ENCODE measurements around the gene ZNF689.
"Not testable (repeated sequence)": the region's sequence is repeated elsewhere in the genome, so short reads cannot be mapped to it uniquely, and the experiment has no call there.

The ZNF689 gene

DNA sequence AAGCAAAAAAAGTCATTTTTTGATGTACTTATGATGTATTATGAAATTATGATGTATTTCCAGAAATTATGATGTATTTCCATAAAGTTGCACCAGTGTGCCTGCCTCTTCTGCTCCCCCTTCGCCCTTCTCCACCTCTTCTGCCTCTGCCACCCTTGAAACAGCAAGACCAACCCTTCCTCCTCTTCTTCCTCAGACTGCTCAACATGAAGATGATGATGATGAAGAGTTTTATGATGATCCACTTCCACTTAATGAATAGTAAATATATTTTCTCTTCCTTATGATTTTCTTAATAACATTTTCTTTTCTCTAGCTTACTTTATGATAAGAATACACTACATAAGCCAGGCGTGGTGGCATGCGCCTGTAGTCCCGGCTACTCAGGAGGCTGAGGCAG, 17.3 kb downstream of the ZNF689 start:
- Histone ChIP-seq H3K4me3 (ENCODE audit: low read depth, low read length) (no peak overlapping the region), H3K36me3 (ENCODE audit: insufficient read depth, low read length) (no peaks in the 10 kb centered on the region), H3K4me1 (ENCODE audit: control insufficient read depth, insufficient read depth, low read length, unreplicated experiment) (no peaks in the 10 kb centered on the region), H3K79me2 (ENCODE audit: control insufficient read depth, insufficient read depth, low read length, unreplicated experiment) (peaks cover 4% of the 10 kb centered on the region), H2AFZ (ENCODE audit: low read length, unreplicated experiment) (no peak overlapping the region), H3K27me3 (ENCODE audit: insufficient read depth, low read length) (no peaks in the 10 kb centered on the region), H3K27ac (ENCODE audit: low read depth, low read length) (no peak overlapping the region)

- not testable (repeated sequence) for H3K4me3 ChIP-seq (ENCODE audit: low read depth, low read length); H2AFZ ChIP-seq (ENCODE audit: low read length, unreplicated experiment); H3K36me3 ChIP-seq (ENCODE audit: insufficient read depth, low read length); H3K27ac ChIP-seq (ENCODE audit: low read depth, low read length); H3K4me1 ChIP-seq (ENCODE audit: control insufficient read depth, insufficient read depth, low read length, unreplicated experiment); H3K27me3 ChIP-seq (ENCODE audit: insufficient read depth, low read length)
- peaks cover 16% of the 10 kb centered on the region for H3K79me2 ChIP-seq (ENCODE audit: control insufficient read depth, insufficient read depth, low read length, unreplicated experiment)
These were observed 19.3 kb downstream of the ZNF689 start for GRCh38 chr16:30590869-30591268.

DNA sequence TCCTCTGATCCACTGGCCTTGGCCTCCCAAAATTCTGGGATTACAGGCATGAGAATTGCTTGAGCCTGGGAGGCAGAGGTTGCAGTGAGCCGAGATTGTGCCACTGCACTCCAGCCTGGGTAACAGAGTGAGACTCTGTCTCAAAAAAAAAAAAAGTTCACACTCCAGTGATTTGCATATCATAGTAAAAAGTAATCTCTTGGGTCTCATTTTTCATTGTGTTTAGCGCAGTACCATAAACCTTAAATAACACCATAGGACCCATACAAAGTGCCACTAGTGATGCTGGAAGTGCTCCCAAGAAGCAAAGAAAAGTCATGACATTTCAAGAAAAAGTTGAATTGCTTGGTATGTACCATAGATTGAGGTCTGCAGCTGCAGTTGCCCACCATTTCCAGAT, 20.6 kb downstream of the ZNF689 start:
- H3K4me1 ChIP-seq (ENCODE audit: control insufficient read depth, insufficient read depth, low read length, unreplicated experiment); H2AFZ ChIP-seq (ENCODE audit: low read length, unreplicated experiment): not testable (repeated sequence)

GRCh38 chr16:30588651-30589050, 21.5 kb downstream of the ZNF689 start:
- Histone ChIP-seq H3K4me3 (ENCODE audit: low read depth, low read length) (no peak overlapping the region), H2AFZ (ENCODE audit: low read length, unreplicated experiment) (no peak overlapping the region), H3K36me3 (ENCODE audit: insufficient read depth, low read length) (no peaks in the 10 kb centered on the region), H3K4me1 (ENCODE audit: control insufficient read depth, insufficient read depth, low read length, unreplicated experiment) (peaks cover 5% of the 10 kb centered on the region), H3K27me3 (ENCODE audit: insufficient read depth, low read length) (no peaks in the 10 kb centered on the region), H3K79me2 (ENCODE audit: control insufficient read depth, insufficient read depth, low read length, unreplicated experiment) (peaks cover 28% of the 10 kb centered on the region), H3K27ac (ENCODE audit: low read depth, low read length) (no peak overlapping the region)

More for the DNA sequence above, 20.6 kb downstream of the ZNF689 start:
- not testable (repeated sequence) for H3K36me3 ChIP-seq (ENCODE audit: insufficient read depth, low read length); H3K27me3 ChIP-seq (ENCODE audit: insufficient read depth, low read length); H3K4me3 ChIP-seq (ENCODE audit: low read depth, low read length); H3K27ac ChIP-seq (ENCODE audit: low read depth, low read length)
- peaks cover 22% of the 10 kb centered on the region for H3K79me2 ChIP-seq (ENCODE audit: control insufficient read depth, insufficient read depth, low read length, unreplicated experiment)

- peaks cover 48% of the 10 kb centered on the region for H3K79me2 ChIP-seq (ENCODE audit: control insufficient read depth, insufficient read depth, low read length, unreplicated experiment)
- peak within 1 kb of the TSS; percentile 57 for H3K27ac ChIP-seq (ENCODE audit: low read depth, low read length)
- peak within 1 kb of the TSS; percentile 86 for H2AFZ ChIP-seq (ENCODE audit: low read length, unreplicated experiment)
- no peaks in the 10 kb centered on the region for H3K27me3 ChIP-seq (ENCODE audit: insufficient read depth, low read length)
- peak within 1 kb of the TSS; percentile 98 for H3K4me3 ChIP-seq (ENCODE audit: low read depth, low read length)
- H3K4me1 ChIP-seq (ENCODE audit: control insufficient read depth, insufficient read depth, low read length, unreplicated experiment), result peaks cover 5% of the 10 kb centered on the region
- peaks cover 4% of the 10 kb centered on the region; the same call in 1 of the 2 replicates for H3K36me3 ChIP-seq (ENCODE audit: insufficient read depth, low read length)
These were observed 24.6 kb downstream of the ZNF689 start, which contains the start of gene ZNF785 for GRCh38 chr16:30585400-30586191. Gene ZNF785 (minus strand): TSS chr16:30585697. CDS start chr16:30585611, 86 bp downstream.

DNA sequence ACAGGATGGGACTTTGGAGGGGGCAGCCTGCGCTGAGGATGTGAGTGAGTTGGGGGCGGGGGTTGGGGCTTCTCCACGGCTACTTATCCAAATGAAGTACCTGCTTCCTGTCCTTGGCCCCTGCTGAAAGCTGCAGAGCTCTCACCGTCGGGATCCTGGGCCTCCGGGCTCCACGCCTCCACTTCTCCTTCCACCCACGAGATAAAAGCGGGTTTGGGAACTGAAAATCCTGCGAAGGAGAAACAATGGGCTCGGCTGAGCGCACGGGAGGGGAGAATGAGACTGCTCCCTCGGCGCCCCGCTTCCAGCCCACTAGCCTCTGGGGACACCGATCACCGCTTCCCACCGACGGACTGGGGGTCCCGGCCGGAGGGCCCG, 25.2 kb downstream of the ZNF689 start:
- Histone ChIP-seq H3K27ac (ENCODE audit: low read depth, low read length) (peak overlapping the region; percentile 57), H3K4me1 (ENCODE audit: control insufficient read depth, insufficient read depth, low read length, unreplicated experiment) (peaks cover 5% of the 10 kb centered on the region), H3K36me3 (ENCODE audit: insufficient read depth, low read length) (peaks cover 4% of the 10 kb centered on the region; the same call in 1 of the 2 replicates), H3K79me2 (ENCODE audit: control insufficient read depth, insufficient read depth, low read length, unreplicated experiment) (peaks cover 48% of the 10 kb centered on the region), H3K27me3 (ENCODE audit: insufficient read depth, low read length) (no peaks in the 10 kb centered on the region), H2AFZ (ENCODE audit: low read length, unreplicated experiment) (peak overlapping the region; percentile 70), H3K4me3 (ENCODE audit: low read depth, low read length) (peak overlapping the region; percentile 98)

- H3K4me3 ChIP-seq (ENCODE audit: low read depth, low read length), result no peak overlapping the region
- H3K79me2 ChIP-seq (ENCODE audit: control insufficient read depth, insufficient read depth, low read length, unreplicated experiment), result peaks cover 44% of the 10 kb centered on the region
- H3K36me3 ChIP-seq (ENCODE audit: insufficient read depth, low read length), result peaks cover 12% of the 10 kb centered on the region
- H3K27ac ChIP-seq (ENCODE audit: low read depth, low read length), result no peak overlapping the region
- no peak overlapping the region for H2AFZ ChIP-seq (ENCODE audit: low read length, unreplicated experiment)
- peaks cover 5% of the 10 kb centered on the region for H3K4me1 ChIP-seq (ENCODE audit: control insufficient read depth, insufficient read depth, low read length, unreplicated experiment)
- no peaks in the 10 kb centered on the region for H3K27me3 ChIP-seq (ENCODE audit: insufficient read depth, low read length)
These were observed 27.4 kb downstream of the ZNF689 start for GRCh38 chr16:30582611-30583340.

DNA sequence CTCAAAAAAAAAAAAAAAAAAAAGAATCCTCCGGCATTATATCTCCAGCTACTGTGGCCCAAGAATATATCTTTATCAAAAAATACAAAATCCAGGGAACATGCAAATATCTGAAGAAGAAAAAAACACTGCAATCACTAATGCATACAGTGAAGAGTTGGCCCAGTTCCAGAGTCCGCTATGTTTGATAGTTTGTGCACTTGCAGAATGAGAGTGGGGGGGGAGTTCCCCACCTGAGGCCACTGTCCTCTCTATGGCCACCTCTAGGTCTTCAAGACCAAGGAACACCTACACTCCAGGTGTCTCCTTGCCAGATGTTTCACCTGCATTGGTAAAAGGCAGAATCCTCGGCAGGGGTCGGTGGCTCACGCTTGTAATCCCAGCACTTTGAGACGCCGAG, 28.7 kb downstream of the ZNF689 start:
- Histone ChIP-seq H2AFZ (ENCODE audit: low read length, unreplicated experiment) (no peak overlapping the region), H3K4me1 (ENCODE audit: control insufficient read depth, insufficient read depth, low read length, unreplicated experiment) (no peaks in the 10 kb centered on the region), H3K36me3 (ENCODE audit: insufficient read depth, low read length) (peaks cover 12% of the 10 kb centered on the region)

GRCh38 chr16:30574678-30575077, 35.5 kb downstream of the ZNF689 start:
- no peaks in the 10 kb centered on the region for H3K4me1 ChIP-seq (ENCODE audit: control insufficient read depth, insufficient read depth, low read length, unreplicated experiment)
- no peaks in the 10 kb centered on the region for H3K79me2 ChIP-seq (ENCODE audit: control insufficient read depth, insufficient read depth, low read length, unreplicated experiment)
- H3K36me3 ChIP-seq (ENCODE audit: insufficient read depth, low read length), result peaks cover 7% of the 10 kb centered on the region; the same call in 1 of the 2 replicates

More for the DNA sequence above, 28.7 kb downstream of the ZNF689 start:
- Histone ChIP-seq H3K27ac (ENCODE audit: low read depth, low read length) (no peak overlapping the region), H3K4me3 (ENCODE audit: low read depth, low read length) (no peak overlapping the region), H3K27me3 (ENCODE audit: insufficient read depth, low read length) (no peaks in the 10 kb centered on the region), H3K79me2 (ENCODE audit: control insufficient read depth, insufficient read depth, low read length, unreplicated experiment) (peaks cover 36% of the 10 kb centered on the region)

DNA sequence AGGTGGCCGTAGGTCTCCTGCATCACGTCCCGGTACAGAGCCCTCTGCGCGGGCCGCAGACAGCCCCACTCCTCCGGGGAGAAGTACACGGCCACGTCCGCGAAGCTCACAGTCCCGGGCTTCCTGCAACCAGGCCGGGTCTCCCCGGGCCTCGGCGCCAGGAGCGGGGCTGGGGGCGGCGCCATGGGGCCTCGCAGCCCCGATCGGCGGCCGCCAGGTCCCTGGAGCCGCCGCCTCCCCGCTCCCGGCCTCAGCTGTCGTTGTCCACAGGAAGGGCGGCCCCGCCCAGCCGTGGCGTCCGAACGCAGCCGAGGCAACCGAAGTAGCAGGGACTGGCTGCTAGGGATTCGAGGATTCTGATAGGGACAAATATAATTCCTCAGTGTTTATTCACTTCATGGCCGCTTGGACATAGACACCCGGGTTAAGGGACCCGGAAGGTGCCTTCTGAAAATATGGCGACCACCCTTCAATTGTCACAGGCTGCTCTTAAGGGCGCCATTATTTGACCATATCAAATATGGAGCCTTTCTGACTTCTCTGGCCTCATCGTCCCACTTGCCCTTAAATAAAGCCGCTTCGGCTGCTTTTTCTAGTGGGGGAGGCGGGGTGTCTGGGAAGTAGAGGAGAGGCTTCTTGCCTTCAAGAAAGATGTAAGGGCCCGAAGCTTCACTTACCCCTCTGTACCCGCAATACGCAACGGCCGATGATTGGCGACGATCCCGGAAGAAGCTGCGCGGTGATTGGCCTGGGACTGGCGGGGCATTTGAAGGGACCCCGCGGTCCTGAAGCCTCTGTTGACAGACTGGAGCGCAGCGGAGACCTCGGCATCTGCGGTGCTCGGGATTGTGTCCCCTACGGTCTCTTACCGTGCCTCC, 38.5 kb downstream of the ZNF689 start, which contains the start of gene ZNF688:
ZNF688 (minus strand) TSS at position 270 of the 878 bp plus-strand sequence; CDS start at position 185, 85 bp downstream.
- Histone ChIP-seq H3K27me3 (ENCODE audit: insufficient read depth, low read length) (no peaks in the 10 kb centered on the region), H3K4me1 (ENCODE audit: control insufficient read depth, insufficient read depth, low read length, unreplicated experiment) (peaks cover 14% of the 10 kb centered on the region), H2AFZ (ENCODE audit: low read length, unreplicated experiment) (peak within 1 kb of the TSS; percentile 84), H3K4me3 (ENCODE audit: low read depth, low read length) (peak within 1 kb of the TSS; percentile 83), H3K27ac (ENCODE audit: low read depth, low read length) (peak within 1 kb of the TSS; percentile 75), H3K36me3 (ENCODE audit: insufficient read depth, low read length) (no peaks in the 10 kb centered on the region), H3K79me2 (ENCODE audit: control insufficient read depth, insufficient read depth, low read length, unreplicated experiment) (no peaks in the 10 kb centered on the region)

More at GRCh38 chr16:30574678-30575077, 35.5 kb downstream of the ZNF689 start:
- H3K4me3 ChIP-seq (ENCODE audit: low read depth, low read length), result no peak overlapping the region
- no peak overlapping the region for H3K27ac ChIP-seq (ENCODE audit: low read depth, low read length)
- no peak overlapping the region for H2AFZ ChIP-seq (ENCODE audit: low read length, unreplicated experiment)
- H3K27me3 ChIP-seq (ENCODE audit: insufficient read depth, low read length), result no peaks in the 10 kb centered on the region
